Pulmonary artery endothelial cell (primary cell): ENCODE data around the gene SLC6A13. TPM values are rescaled to one million over a fixed set of nuclear protein-coding genes. Genes with fewer than 3 reads are reported as not detected.

Source experiments
- DNase-seq: peaks from one replicate; pipeline ENCODE4 v3.0.0-alpha.2; 2011; ENCODE audit warnings: low read depth, low spot score
- total RNA-seq: library from RNA; depleted of rRNA; stranded (reverse); fragments of >200 nt; gene quantifications from 2 replicates; pipeline ENCODE4 v1.2.3, GENCODE V29; 2014

SLC6A13 gene
- total RNA-seq, 1 donor from 2014 or later, result not detected

DNA sequence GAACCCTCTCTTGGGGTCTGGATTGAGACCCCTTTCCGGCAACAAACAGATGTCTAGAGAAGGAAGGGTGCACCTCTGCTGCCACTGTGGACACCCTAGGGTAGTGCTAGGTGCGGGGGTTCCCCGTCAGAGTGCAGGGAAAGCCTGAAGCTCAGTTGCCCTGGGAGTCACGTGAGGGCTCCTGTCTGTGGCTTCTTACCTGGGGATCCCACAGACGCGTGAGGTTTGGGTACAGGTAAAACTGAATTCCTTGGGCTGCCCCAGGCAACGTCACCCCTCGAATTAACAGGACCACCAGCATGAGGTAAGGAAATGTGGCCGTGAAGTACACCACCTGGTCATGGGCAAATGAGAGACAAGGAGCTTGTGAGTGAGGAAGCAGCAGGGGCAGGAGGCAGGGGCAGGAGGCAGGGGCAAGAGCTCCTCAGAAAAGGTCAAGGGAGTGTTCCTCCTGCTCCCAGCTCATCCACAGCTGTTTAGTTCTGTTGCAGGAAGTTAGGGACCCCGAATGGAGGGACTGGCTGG is 27.7 kb downstream of the SLC6A13 start:
- DNase-seq, result no peak

DNA sequence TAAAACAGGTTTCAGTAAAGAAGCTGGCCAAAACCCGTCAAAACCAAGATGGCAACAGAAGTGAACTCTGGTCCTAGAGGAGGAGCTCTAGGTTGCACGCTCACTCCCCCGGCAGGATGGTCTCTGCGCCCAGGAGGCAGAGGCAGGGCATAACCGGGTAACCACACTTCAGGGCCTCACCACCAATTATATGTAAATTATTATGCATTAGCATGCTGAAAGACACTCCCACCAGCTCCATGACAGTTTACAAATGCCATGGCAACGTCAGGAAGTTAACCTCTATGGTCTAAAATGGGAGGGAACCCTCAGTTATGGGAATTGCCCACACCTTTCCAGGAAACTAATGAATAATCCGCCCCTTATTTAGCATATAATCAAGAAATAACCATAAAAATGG is 28.6 kb downstream of the SLC6A13 start:
- DNase-seq, result no peak

DNA sequence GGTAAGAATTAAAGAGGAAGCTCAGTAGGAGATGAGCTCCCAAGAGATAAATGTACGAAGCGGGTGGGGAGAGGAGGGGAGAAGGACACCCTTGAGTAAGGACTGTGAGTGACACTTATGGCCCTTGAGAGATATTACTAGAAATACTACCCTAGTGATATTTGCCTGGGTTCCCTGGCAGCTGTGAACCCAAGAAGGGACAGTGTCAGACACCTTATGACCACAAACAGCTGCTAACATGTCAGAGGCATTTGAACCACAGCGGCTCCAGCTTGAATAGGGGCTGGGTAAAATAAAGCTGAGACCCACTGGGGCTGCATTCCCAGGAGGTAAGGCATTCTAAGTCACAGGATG is 29.0 kb downstream of the SLC6A13 start:
- DNase-seq, result no peak

- no peak for DNase-seq
Observed at GRCh38 chr12:232731-233614, 29.7 kb downstream of the SLC6A13 start.

DNA sequence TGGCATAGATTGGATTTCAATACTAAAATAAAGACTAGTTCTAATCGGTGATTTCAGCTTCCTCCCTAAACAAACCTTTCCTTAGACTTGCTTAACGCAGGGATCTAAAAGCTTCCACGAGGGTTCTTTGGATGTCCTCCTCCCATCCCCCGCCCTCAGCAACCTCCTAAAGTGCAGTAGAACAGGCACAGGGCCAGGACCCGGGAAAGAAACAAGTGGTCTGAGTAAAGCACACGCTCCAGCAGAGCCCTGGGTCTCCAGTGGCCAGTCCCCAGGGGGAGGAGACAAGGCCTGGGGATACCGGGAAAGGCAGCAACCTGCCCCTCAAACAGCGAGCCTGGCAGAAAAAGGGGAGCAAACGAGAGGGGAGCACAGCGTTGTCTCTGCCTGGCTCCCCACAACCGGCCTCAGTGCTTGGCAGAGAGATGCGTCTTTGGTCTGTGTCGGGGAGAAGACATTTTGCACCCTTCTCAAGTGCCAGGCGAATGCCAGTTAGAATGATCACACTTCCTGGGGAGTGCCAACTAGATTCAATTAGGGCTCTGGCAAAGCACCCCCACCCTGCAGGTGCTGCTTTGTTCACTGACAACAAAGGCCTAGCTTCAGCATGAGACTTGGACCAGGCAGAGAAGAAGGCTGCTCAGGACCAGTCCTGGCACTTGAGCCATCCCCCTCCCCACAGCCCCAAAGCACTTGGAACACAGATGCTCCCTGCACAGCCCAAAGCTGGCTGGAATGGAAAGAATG is 31.5 kb downstream of the SLC6A13 start:
- no peak for DNase-seq

DNA sequence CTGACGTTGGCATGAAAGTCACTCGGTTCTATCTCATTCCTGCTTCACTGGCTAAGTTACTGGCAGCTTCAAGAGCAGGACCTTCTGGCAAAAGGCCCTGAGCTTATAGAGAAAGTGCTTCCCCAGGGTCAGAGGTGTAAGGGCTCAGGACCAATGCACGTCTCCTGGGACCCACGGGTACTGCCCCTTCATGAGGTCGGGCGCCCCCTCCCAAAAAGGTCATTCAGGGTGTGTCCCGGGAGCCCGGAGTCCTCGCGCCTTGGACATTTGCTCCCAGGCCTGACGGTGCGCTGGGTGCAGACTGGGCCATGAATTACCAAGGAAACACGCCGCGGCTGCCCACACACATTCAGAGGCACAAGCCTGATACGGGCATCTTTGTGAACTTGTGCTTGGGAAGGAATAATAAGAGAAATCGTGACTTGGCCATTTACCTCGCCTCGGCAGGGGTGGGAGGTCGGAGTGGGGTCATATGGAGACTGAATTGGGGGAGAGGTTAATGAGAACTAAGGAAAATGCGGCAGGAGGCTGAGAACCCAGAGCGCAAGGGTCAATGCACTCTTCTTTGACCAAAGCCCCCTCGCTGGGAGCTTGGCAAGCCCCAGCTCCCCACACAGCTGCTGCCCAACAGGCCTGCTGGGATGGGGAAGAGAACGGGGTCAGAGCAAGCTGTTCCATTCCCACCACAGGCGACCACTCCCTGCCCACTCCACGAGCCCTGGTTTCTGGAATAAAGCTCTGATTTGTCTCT is 33.0 kb downstream of the SLC6A13 start:
- DNase-seq, result no peak

- DNase-seq, result no peak
Observed at GRCh38 chr12:228846-229200, 33.8 kb downstream of the SLC6A13 start.

- no peak for DNase-seq
Observed at GRCh38 chr12:227923-228845, 34.5 kb downstream of the SLC6A13 start.

GRCh38 chr12:227286-227915 is 35.2 kb downstream of the SLC6A13 start:
- no peak for DNase-seq

GRCh38 chr12:226401-226800 is 36.2 kb downstream of the SLC6A13 start:
- no peak for DNase-seq

DNA sequence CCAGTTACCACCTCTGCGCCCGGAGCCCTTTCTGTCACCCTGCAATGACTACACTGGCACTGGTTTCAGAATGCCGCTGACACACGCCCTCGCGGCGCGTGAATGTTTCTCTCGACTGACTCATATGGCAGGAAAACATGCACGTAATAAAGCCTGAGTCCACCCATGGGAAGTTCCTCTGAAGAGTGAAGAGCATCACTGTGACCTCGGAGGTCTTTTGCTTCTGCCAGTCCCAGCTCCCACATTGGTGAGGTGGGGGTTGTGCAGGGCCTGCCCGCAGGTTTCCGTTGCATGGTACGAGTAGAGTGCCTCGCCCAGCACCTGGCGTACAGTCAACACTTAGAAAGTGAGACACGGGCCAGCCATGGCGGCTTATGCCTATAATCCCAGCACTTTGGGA is 37.6 kb downstream of the SLC6A13 start:
- no peak for DNase-seq

- DNase-seq, result no peak
Observed at GRCh38 chr12:224330-224729, 38.3 kb downstream of the SLC6A13 start.

GRCh38 chr12:223841-224240 is 38.8 kb downstream of the SLC6A13 start:
- DNase-seq, result no peak

DNA sequence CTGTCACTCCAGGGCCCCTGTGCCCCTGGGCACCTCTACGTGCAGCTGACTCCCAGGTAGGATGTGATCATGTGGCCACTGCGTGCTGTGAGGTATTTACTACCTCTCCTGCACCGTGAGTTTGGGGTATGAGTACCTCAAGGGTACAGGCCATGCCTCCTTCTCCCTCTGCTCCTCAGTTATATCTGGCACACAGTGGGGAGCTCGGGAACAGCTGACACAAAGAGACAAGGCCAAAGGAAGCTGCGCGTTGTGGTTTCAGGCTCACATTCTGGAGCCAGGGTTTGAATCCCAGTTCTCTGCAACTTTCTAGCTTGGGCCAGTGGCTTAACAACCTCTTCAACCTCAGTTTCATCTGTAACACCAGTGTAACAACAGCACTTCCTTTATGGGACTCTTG is 40.9 kb downstream of the SLC6A13 start:
- no peak for DNase-seq

DNA sequence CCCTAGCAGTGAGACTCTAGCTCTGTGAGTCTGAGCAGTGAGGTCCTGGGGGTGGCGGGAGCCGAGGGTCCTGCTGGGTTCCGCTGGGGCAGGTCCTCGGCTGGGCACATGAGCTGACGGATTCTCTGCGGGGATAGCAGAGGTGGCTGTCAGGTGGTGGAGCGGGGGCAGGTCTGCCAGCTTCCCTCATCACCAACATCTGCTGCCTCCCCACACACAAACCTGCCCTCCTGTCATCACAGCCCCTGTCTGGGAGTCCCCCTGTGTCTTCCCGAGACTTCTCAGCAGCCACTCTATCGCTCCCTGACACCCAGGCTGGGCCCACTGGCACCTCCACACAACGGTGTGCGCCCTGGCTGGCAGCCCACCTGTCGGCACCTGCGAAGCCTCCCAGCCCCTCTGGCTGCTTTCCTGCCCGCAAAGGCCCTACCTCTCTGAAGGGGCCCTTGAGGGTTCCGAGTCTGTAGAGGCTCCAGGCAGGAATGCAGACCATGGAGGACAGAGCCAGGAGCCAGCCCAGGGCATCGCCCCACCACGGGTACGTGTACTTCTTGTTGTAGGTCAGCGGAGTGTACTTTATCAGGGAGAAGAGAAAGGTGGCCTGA is 41.6 kb downstream of the SLC6A13 start:
- DNase-seq, result no peak

DNA sequence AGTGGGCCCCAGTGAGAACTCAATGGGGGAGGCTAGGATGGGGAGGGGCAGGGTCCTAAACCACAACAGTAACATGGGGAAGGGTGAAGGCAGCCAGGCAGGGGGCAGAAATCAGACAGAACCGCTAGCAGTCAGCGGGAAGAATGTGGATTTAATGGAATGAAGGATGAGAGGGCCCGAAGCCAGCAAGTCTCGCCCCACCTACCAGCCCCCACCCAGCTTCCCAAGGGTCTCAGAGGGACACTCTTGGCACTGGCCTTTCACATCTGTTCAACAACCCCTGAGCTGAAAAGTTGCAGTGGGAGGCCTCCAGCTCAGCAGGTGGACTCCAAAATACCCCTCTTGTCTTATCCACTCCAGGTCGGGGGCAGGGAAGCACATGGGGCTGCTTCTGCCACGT is 42.1 kb downstream of the SLC6A13 start:
- no peak for DNase-seq

- no peak for DNase-seq
Observed at GRCh38 chr12:219891-220352, 42.7 kb downstream of the SLC6A13 start.

- DNase-seq, result no peak
Observed at GRCh38 chr12:218728-219590, 43.7 kb downstream of the SLC6A13 start.

- DNase-seq, result no peak
Observed at GRCh38 chr12:218221-218620, 44.4 kb downstream of the SLC6A13 start.
